ENCODE data around the gene FGR. TPM values are rescaled to one million over a fixed set of nuclear protein-coding genes. Genes with fewer than 3 reads are reported as not detected.
"Not testable (repeated sequence)": the region's sequence is repeated elsewhere in the genome, so short reads cannot be mapped to it uniquely, and the experiment has no call there.

Gene FGR
- total and polyA plus RNA-seq, 8 donors = 0.51 to 6.8 (median 3.1) TPM

GRCh38 chr1:27645071-27645415 is 10.1 kb upstream of the FGR start:
- Histone ChIP-seq H3K27me3 (no peaks in the 10 kb centered on the region), H3K36me3 (no peaks in the 10 kb centered on the region), H3K9me3 (no peaks in the 10 kb centered on the region), H3K4me3 (no peak overlapping the region), H3K27ac (no peak overlapping the region), H3K4me1 (no peaks in the 10 kb centered on the region)
- 90 to 93% methylated on average over 4 of the region's 4 CpGs for WGBS, 2 donors
- intact Hi-C loops (cut with DNase I) = no loop called here
- no peak for ATAC-seq
- no peak for DNase-seq
- TF ChIP-seq CTCF (IDR thresholded peaks at IDR 0.05) = no peak
- no peak for FAIRE-seq

- WGBS, 2 donors = 75 to 80% methylated on average over 5 of the region's 5 CpGs
- no peaks in the 10 kb centered on the region for H3K36me3 ChIP-seq
- H3K4me3 ChIP-seq = no peak overlapping the region
- no peaks in the 10 kb centered on the region for H3K4me1 ChIP-seq
- no peaks in the 10 kb centered on the region for H3K9me3 ChIP-seq
- H3K27me3 ChIP-seq = no peaks in the 10 kb centered on the region
- ATAC-seq = no peak
- TF ChIP-seq CTCF (IDR thresholded peaks at IDR 0.05) = no peak
- intact Hi-C loops (cut with DNase I) = no loop called here
- DNase-seq = no peak
- H3K27ac ChIP-seq = no peak overlapping the region
- FAIRE-seq = no peak
Observed at GRCh38 chr1:27644369-27645070, 9.5 kb upstream of the FGR start.

GRCh38 chr1:27643600-27644368 is 8.8 kb upstream of the FGR start:
- no peak for FAIRE-seq
- TF ChIP-seq CTCF (IDR thresholded peaks at IDR 0.05) = peak; percentile 61 to 82 (median 72)

GRCh38 chr1:27640514-27640913 is 5.5 kb upstream of the FGR start:
- intact Hi-C loops (cut with DNase I); H3K9me3 ChIP-seq; H3K4me1 ChIP-seq; DNase-seq; FAIRE-seq; H3K36me3 ChIP-seq; H3K4me3 ChIP-seq; ATAC-seq; H3K27me3 ChIP-seq; H3K27ac ChIP-seq: not testable (repeated sequence)
- WGBS, 2 donors = 78 to 84% methylated on average over 9 of the region's 9 CpGs

More at GRCh38 chr1:27643600-27644368, 8.8 kb upstream of the FGR start:
- no peaks in the 10 kb centered on the region for H3K27me3 ChIP-seq
- DNase-seq = peak in 4 of 6 donors; percentile 38 to 75 (median 61)
- H3K4me1 ChIP-seq = no peaks in the 10 kb centered on the region
- no peaks in the 10 kb centered on the region for H3K9me3 ChIP-seq
- peak; percentile 72 to 96 (median 92) for ATAC-seq
- 21 to 25% methylated on average over 13 of the region's 13 CpGs for WGBS, 2 donors
- H3K36me3 ChIP-seq = no peaks in the 10 kb centered on the region
- no peak overlapping the region for H3K27ac ChIP-seq
- no peak overlapping the region for H3K4me3 ChIP-seq
- intact Hi-C loops (cut with DNase I) = no loop called here

GRCh38 chr1:27638805-27639204 is 3.8 kb upstream of the FGR start:
- intact Hi-C loops (cut with DNase I) = no loop called here
- no peak for ATAC-seq
- DNase-seq = no peak
- Histone ChIP-seq H3K27me3 (no peaks in the 10 kb centered on the region), H3K27ac (no peak overlapping the region), H3K36me3 (no peaks in the 10 kb centered on the region), H3K4me1 (no peaks in the 10 kb centered on the region), H3K9me3 (no peaks in the 10 kb centered on the region), H3K4me3 (no peak overlapping the region)
- no peak for FAIRE-seq
- no peak for TF ChIP-seq CTCF (IDR thresholded peaks at IDR 0.05)
- WGBS, 2 donors = 95 to 96% methylated on average over 2 of the region's 2 CpGs

Measured in pancreas (tissue), 10 donors.